ENCODE measurements around the gene EXOC3. TPM values are rescaled to one million over a fixed set of nuclear protein-coding genes. Genes with fewer than 3 reads are reported as not detected.

The EXOC3 gene
- total and polyA plus RNA-seq, 3 experiments from 2014 or later = 42.9 to 52.4 (median 50.2) TPM

- ChIA-PET POLR2A (no interaction called here), CTCF (no interaction called here)
- Histone ChIP-seq H3K4me1 (ENCODE audit: insufficient read depth, low read length) (no peaks in the 10 kb centered on the region), H3K27ac (ENCODE audit: low read depth, low read length) (no peak overlapping the region), H3K36me3 (ENCODE audit: insufficient read depth, low read length) (no peaks in the 10 kb centered on the region), H3K9me3 (ENCODE audit: low read length) (no peaks in the 10 kb centered on the region), H3K27me3 (ENCODE audit: insufficient read depth, low read length, poor library complexity, severe bottlenecking) (peaks cover 5% of the 10 kb centered on the region), H3K4me3 (ENCODE audit: low read length) (no peak overlapping the region)
- no peak overlapping the region for H3K27ac Mint-ChIP-seq
- no peak for DNase-seq
- H3K4me1 Mint-ChIP-seq = peaks cover 0 to 4% (median 0%) of the 10 kb centered on the region in 3 donors
- H3K36me3 Mint-ChIP-seq = peaks cover 0 to 2% (median 0%) of the 10 kb centered on the region in 3 donors
- peaks cover 0 to 4% (median 0%) of the 10 kb centered on the region in 5 donors for H3K9me3 Mint-ChIP-seq
- no peak overlapping the region for H3K4me3 Mint-ChIP-seq
- peaks cover 11 to 42% of the 10 kb centered on the region in 2 donors for H3K27me3 Mint-ChIP-seq
Measured at GRCh38 chr5:403995-404394, 39.0 kb upstream of the EXOC3 start.

DNA sequence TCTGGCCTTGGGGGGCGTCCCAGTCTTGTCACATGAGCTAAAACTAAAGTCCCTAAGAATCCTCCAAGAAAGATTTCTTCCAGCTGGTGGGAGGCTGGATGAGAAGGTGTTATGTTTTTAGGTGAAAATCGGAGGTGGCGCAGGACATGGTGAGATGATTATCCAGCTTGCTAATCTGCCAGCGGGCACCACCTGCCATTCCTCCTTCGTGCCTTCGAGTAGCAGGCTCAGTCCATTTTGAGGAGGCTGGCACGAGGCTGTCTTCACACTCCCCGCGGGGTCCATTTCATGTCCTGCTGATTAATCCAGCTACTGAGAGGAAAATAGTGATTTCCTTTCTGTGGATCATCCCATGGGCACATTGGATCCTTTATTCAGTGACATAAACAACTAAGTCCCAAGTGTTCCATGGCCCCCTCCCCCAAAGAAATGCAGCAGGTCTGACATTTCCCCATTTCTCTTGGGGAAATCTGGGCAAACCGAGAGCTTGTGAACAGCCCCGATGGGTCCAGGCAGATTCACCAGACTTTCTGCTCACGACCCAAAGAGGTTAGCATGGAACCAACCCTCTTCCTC lies 38.2 kb upstream of the EXOC3 start:
- H3K27ac ChIP-seq (ENCODE audit: low read depth, low read length) = no peak overlapping the region
- peaks cover 0 to 4% (median 0%) of the 10 kb centered on the region in 3 donors for H3K4me1 Mint-ChIP-seq
- H3K4me3 Mint-ChIP-seq = no peak overlapping the region
- CTCF ChIA-PET = no interaction called here
- peaks cover 5% of the 10 kb centered on the region for H3K27me3 ChIP-seq (ENCODE audit: insufficient read depth, low read length, poor library complexity, severe bottlenecking)
- no peak overlapping the region for H3K4me3 ChIP-seq (ENCODE audit: low read length)
- DNase-seq = no peak
- H3K9me3 ChIP-seq (ENCODE audit: low read length) = no peaks in the 10 kb centered on the region
- POLR2A ChIA-PET = no interaction called here
- H3K36me3 ChIP-seq (ENCODE audit: insufficient read depth, low read length) = no peaks in the 10 kb centered on the region
- peaks cover 0 to 4% (median 0%) of the 10 kb centered on the region in 5 donors for H3K9me3 Mint-ChIP-seq
- no peaks in the 10 kb centered on the region for H3K4me1 ChIP-seq (ENCODE audit: insufficient read depth, low read length)
- peaks cover 16 to 42% of the 10 kb centered on the region in 2 donors for H3K27me3 Mint-ChIP-seq
- peaks cover 0 to 2% (median 0%) of the 10 kb centered on the region in 3 donors for H3K36me3 Mint-ChIP-seq
- H3K27ac Mint-ChIP-seq = no peak overlapping the region

- Mint-ChIP-seq H3K4me1 (no peaks in the 10 kb centered on the region), H3K4me3 (no peak overlapping the region), H3K36me3 (peaks cover 0 to under 1% (median 0%) of the 10 kb centered on the region in 3 donors), H3K27ac (no peak overlapping the region), H3K9me3 (peaks cover 0 to 4% (median 0%) of the 10 kb centered on the region in 5 donors), H3K27me3 (peaks cover 17 to 37% of the 10 kb centered on the region in 2 donors)
- ChIA-PET CTCF (no interaction called here), POLR2A (no interaction called here)
- Histone ChIP-seq H3K27me3 (ENCODE audit: insufficient read depth, low read length, poor library complexity, severe bottlenecking) (peaks cover 5% of the 10 kb centered on the region), H3K36me3 (ENCODE audit: insufficient read depth, low read length) (no peaks in the 10 kb centered on the region), H3K27ac (ENCODE audit: low read depth, low read length) (no peak overlapping the region), H3K4me3 (ENCODE audit: low read length) (no peak overlapping the region), H3K9me3 (ENCODE audit: low read length) (no peaks in the 10 kb centered on the region), H3K4me1 (ENCODE audit: insufficient read depth, low read length) (no peaks in the 10 kb centered on the region)
- no peak for DNase-seq
Measured at GRCh38 chr5:405421-405820, 37.6 kb upstream of the EXOC3 start.

- Mint-ChIP-seq H3K36me3 (no peaks in the 10 kb centered on the region), H3K27ac (no peak overlapping the region), H3K9me3 (peaks cover 0 to 4% (median 0%) of the 10 kb centered on the region in 5 donors), H3K4me3 (no peak overlapping the region), H3K27me3 (peaks cover 17 to 39% of the 10 kb centered on the region in 2 donors), H3K4me1 (no peaks in the 10 kb centered on the region)
- Histone ChIP-seq H3K27ac (ENCODE audit: low read depth, low read length) (no peak overlapping the region), H3K27me3 (ENCODE audit: insufficient read depth, low read length, poor library complexity, severe bottlenecking) (peaks cover 1% of the 10 kb centered on the region), H3K9me3 (ENCODE audit: low read length) (no peaks in the 10 kb centered on the region), H3K36me3 (ENCODE audit: insufficient read depth, low read length) (no peaks in the 10 kb centered on the region), H3K4me1 (ENCODE audit: insufficient read depth, low read length) (no peaks in the 10 kb centered on the region), H3K4me3 (ENCODE audit: low read length) (no peak overlapping the region)
- POLR2A ChIA-PET = no interaction called here
- CTCF ChIA-PET = no interaction called here
- DNase-seq = no peak
Measured at GRCh38 chr5:406041-406440, 36.9 kb upstream of the EXOC3 start.

- Mint-ChIP-seq H3K4me3 (no peak overlapping the region), H3K36me3 (no peaks in the 10 kb centered on the region), H3K27ac (no peak overlapping the region), H3K27me3 (peaks cover 15 to 33% of the 10 kb centered on the region in 2 donors), H3K9me3 (peaks cover 0 to 2% (median 0%) of the 10 kb centered on the region in 5 donors), H3K4me1 (no peaks in the 10 kb centered on the region)
- ChIA-PET CTCF (interaction anchor here (1.4 kb wide), 1 partner anchor 11 kb away, joined by 4 read pairs; no protein-coding TSS in a partner anchor), POLR2A (no interaction called here)
- no peak for DNase-seq
- Histone ChIP-seq H3K36me3 (ENCODE audit: insufficient read depth, low read length) (no peaks in the 10 kb centered on the region), H3K4me3 (ENCODE audit: low read length) (no peak overlapping the region), H3K9me3 (ENCODE audit: low read length) (no peaks in the 10 kb centered on the region), H3K4me1 (ENCODE audit: insufficient read depth, low read length) (no peaks in the 10 kb centered on the region), H3K27me3 (ENCODE audit: insufficient read depth, low read length, poor library complexity, severe bottlenecking) (no peaks in the 10 kb centered on the region), H3K27ac (ENCODE audit: low read depth, low read length) (no peak overlapping the region)
Measured at GRCh38 chr5:407051-407450, 35.9 kb upstream of the EXOC3 start.

GRCh38 chr5:407801-408268 lies 35.1 kb upstream of the EXOC3 start:
- no peaks in the 10 kb centered on the region for H3K4me1 ChIP-seq (ENCODE audit: insufficient read depth, low read length)
- H3K4me1 Mint-ChIP-seq = no peaks in the 10 kb centered on the region
- no peaks in the 10 kb centered on the region for H3K27me3 ChIP-seq (ENCODE audit: insufficient read depth, low read length, poor library complexity, severe bottlenecking)
- H3K27me3 Mint-ChIP-seq = peaks cover 15 to 28% of the 10 kb centered on the region in 2 donors
- peaks cover 0 to 2% (median 0%) of the 10 kb centered on the region in 5 donors for H3K9me3 Mint-ChIP-seq
- H3K36me3 Mint-ChIP-seq = no peaks in the 10 kb centered on the region
- H3K27ac ChIP-seq (ENCODE audit: low read depth, low read length) = no peak overlapping the region
- H3K4me3 Mint-ChIP-seq = no peak overlapping the region
- DNase-seq = no peak
- POLR2A ChIA-PET = no interaction called here
- no peaks in the 10 kb centered on the region for H3K9me3 ChIP-seq (ENCODE audit: low read length)
- CTCF ChIA-PET = interaction anchor here (1.4 kb wide), 1 partner anchor 10 kb away, joined by 4 read pairs; no protein-coding TSS in a partner anchor
- H3K36me3 ChIP-seq (ENCODE audit: insufficient read depth, low read length) = no peaks in the 10 kb centered on the region
- H3K27ac Mint-ChIP-seq = no peak overlapping the region
- H3K4me3 ChIP-seq (ENCODE audit: low read length) = no peak overlapping the region

DNA sequence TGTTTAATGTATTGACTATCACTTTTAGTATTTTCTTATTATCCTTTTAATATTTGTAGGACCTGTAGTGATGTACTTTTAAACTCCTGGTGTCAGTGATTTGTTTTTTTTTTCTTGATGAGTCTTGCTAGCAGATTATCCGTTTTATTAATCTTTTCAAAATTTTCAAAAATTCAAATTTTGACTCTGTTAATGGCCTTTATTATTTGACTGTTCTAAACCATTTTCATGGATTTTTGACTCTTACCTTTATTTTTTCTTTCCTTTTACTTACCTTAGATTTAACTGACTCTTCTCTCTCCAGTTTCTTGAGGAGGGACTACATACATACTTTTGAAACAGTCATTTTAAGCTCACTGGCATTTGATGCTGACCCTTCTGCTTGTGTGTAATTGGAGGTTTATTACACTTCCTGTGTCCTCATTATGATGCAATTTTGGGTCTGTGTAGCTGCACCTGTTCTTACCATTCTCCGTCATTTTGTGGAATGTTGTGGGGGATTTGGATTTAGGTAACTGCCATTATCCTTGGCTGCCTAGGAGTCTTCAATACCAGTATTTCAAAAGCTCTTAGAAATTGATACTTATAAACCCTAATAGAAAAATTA lies 32.0 kb upstream of the EXOC3 start:
- peaks cover 7 to 12% of the 10 kb centered on the region in 2 donors for H3K27me3 Mint-ChIP-seq
- CTCF ChIA-PET = no interaction called here
- H3K27me3 ChIP-seq (ENCODE audit: insufficient read depth, low read length, poor library complexity, severe bottlenecking) = no peaks in the 10 kb centered on the region
- H3K27ac Mint-ChIP-seq = no peak overlapping the region
- no peaks in the 10 kb centered on the region for H3K4me1 ChIP-seq (ENCODE audit: insufficient read depth, low read length)
- H3K27ac ChIP-seq (ENCODE audit: low read depth, low read length) = no peak overlapping the region
- no peak overlapping the region for H3K4me3 Mint-ChIP-seq
- POLR2A ChIA-PET = no interaction called here
- no peaks in the 10 kb centered on the region for H3K4me1 Mint-ChIP-seq
- H3K4me3 ChIP-seq (ENCODE audit: low read length) = no peak overlapping the region
- H3K9me3 Mint-ChIP-seq = no peaks in the 10 kb centered on the region
- H3K36me3 Mint-ChIP-seq = no peaks in the 10 kb centered on the region
- no peaks in the 10 kb centered on the region for H3K36me3 ChIP-seq (ENCODE audit: insufficient read depth, low read length)
- no peaks in the 10 kb centered on the region for H3K9me3 ChIP-seq (ENCODE audit: low read length)
- no peak for DNase-seq

DNA sequence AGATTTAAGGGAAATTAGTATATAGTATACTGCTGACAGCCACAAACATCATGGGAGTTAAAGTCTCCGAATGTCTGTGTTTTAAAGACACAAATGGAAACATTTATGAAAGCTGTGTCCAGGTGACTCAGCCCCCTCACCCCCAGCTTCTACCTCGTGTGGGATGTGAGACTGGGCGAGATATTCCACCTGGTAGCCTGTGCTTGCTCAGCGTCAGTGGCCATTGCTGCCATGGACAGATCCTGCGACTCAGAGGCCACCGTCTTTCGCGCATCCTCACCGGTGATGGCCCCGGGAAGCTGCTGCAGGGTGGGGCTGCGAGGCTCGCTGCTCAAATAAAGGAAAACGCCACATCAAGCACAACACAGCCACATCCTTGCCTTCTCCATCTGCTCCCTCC lies 31.2 kb upstream of the EXOC3 start:
- peaks cover 7 to 12% of the 10 kb centered on the region in 2 donors for H3K27me3 Mint-ChIP-seq
- no peaks in the 10 kb centered on the region for H3K36me3 ChIP-seq (ENCODE audit: insufficient read depth, low read length)
- CTCF ChIA-PET = no interaction called here
- no peaks in the 10 kb centered on the region for H3K9me3 Mint-ChIP-seq
- DNase-seq = no peak
- H3K9me3 ChIP-seq (ENCODE audit: low read length) = no peaks in the 10 kb centered on the region
- no peak overlapping the region for H3K4me3 ChIP-seq (ENCODE audit: low read length)
- H3K4me1 ChIP-seq (ENCODE audit: insufficient read depth, low read length) = no peaks in the 10 kb centered on the region
- H3K27ac ChIP-seq (ENCODE audit: low read depth, low read length) = no peak overlapping the region
- H3K27me3 ChIP-seq (ENCODE audit: insufficient read depth, low read length, poor library complexity, severe bottlenecking) = no peaks in the 10 kb centered on the region
- H3K4me1 Mint-ChIP-seq = no peaks in the 10 kb centered on the region
- H3K36me3 Mint-ChIP-seq = no peaks in the 10 kb centered on the region
- POLR2A ChIA-PET = no interaction called here
- H3K27ac Mint-ChIP-seq = no peak overlapping the region
- H3K4me3 Mint-ChIP-seq = no peak overlapping the region

Data from CD8-positive, alpha-beta memory T cell (primary cell).